HepG2 (cell line): ENCODE measurements around the gene ZMYND8. TPM values are rescaled to one million over a fixed set of nuclear protein-coding genes. Genes with fewer than 3 reads are reported as not detected.

Experiments
- CREB1 ChIP-seq, 2 experiments: fragments of 450-650 bp in 1 of 2; IDR thresholded peaks; 2 replicates each; pipeline ENCODE4 v1.6.1; 2016 to 2017; ENCODE audit warnings: control low read depth in 1 of 2, mild to moderate bottlenecking in 1 of 2, missing compliant biosample characterization in 1 of 2, missing genetic modification characterization in 1 of 2
- E2F5 ChIP-seq: sonication (generic); formaldehyde crosslinking; conservative IDR thresholded peaks from 2 replicates; pipeline ENCODE4 v1.4.0; 2020; ENCODE audit warnings: missing genetic modification reagents
- FLYWCH1 ChIP-seq: sonication (generic); formaldehyde crosslinking; IDR thresholded peaks from 2 replicates; pipeline ENCODE4 v1.8.1; 2023; ENCODE audit warnings: mild to moderate bottlenecking, missing genetic modification reagents
- GMEB2 ChIP-seq: IDR thresholded peaks from 2 replicates; pipeline ENCODE4 v1.6.1; 2016; ENCODE audit warnings: missing biosample characterization, missing genetic modification reagents, low read depth
- HINFP ChIP-seq: sonication (generic); formaldehyde crosslinking; IDR thresholded peaks from 2 replicates; pipeline ENCODE4 v1.4.0; 2020; ENCODE audit warnings: low read depth, mild to moderate bottlenecking, missing genetic modification reagents
- MYNN ChIP-seq: sonication (generic); formaldehyde crosslinking; IDR thresholded peaks from 2 replicates; pipeline ENCODE4 v1.4.0; 2020; ENCODE audit warnings: mild to moderate bottlenecking, low read depth, missing genetic modification reagents
- USF2 ChIP-seq, 2 experiments: sonication (generic) in 1 of 2; formaldehyde crosslinking in 1 of 2; IDR thresholded peaks; 2 replicates each; pipeline versions ENCODE4 v1.5.1 to v1.6.1; 2011 to 2020; ENCODE audit warnings: borderline replicate concordance in 1 of 2, low read depth in 1 of 2, low read length in 1 of 2, mild to moderate bottlenecking in 1 of 2, missing genetic modification reagents in 1 of 2, moderate library complexity in 1 of 2
- YEATS2 ChIP-seq: sonication (generic); formaldehyde crosslinking; IDR thresholded peaks from 2 replicates; pipeline ENCODE4 v1.4.0; 2020; ENCODE audit warnings: missing genetic modification reagents, borderline replicate concordance
- ZBTB8A ChIP-seq: sonication (generic); formaldehyde crosslinking; IDR thresholded peaks from 2 replicates; pipeline ENCODE4 v1.4.0; 2020; ENCODE audit warnings: mild to moderate bottlenecking, low read depth, missing genetic modification reagents, borderline replicate concordance
- ZFP36 ChIP-seq: fragments of 150-350 bp; IDR thresholded peaks from 2 replicates; pipeline ENCODE4 v1.6.1; 2018; ENCODE audit warnings: borderline replicate concordance, low read length, low read depth; ENCODE audit not compliant: partially characterized antibody
- ZNF333 ChIP-seq: sonication (generic); formaldehyde crosslinking; IDR thresholded peaks from 2 replicates; pipeline ENCODE4 v1.4.0; 2020; ENCODE audit warnings: mild to moderate bottlenecking, missing genetic modification reagents, borderline replicate concordance
- ZNF367 ChIP-seq: sonication (generic); formaldehyde crosslinking; IDR thresholded peaks from 2 replicates; pipeline ENCODE4 v1.4.0; 2020; ENCODE audit warnings: missing genetic modification reagents, borderline replicate concordance
- ZNF589 ChIP-seq: sonication (generic); formaldehyde crosslinking; conservative IDR thresholded peaks from 2 replicates; pipeline ENCODE4 v1.8.0; 2022; ENCODE audit warnings: mild to moderate bottlenecking, moderate library complexity, missing genetic modification reagents
- ZNF772 ChIP-seq: sonication (generic); formaldehyde crosslinking; IDR thresholded peaks from 2 replicates; pipeline ENCODE4 v1.5.0; 2020; ENCODE audit warnings: mild to moderate bottlenecking, missing genetic modification reagents
- ZNF777 ChIP-seq: sonication (generic); formaldehyde crosslinking; IDR thresholded peaks from 2 replicates; pipeline ENCODE4 v1.4.0; 2020; ENCODE audit warnings: missing genetic modification reagents
- polyA plus RNA-seq, 8 experiments: library from polyadenylated mRNA; depleted of rRNA in 3 of 8; stranded (reverse) in 7 of 8; unstranded in 1 of 8; fragments of >200 nt; fragmentation: Illumina TruSeq in 4 of 8; extraction: Trizol in 4 of 8; gene quantifications; 2 replicates each; pipeline versions ENCODE4 v1.2.1 to v1.2.3, GENCODE V29; 2011 to 2016; ENCODE audit warnings: low read depth in 4 of 8, missing spikeins in 1 of 8, mixed read lengths in 1 of 8; ENCODE audit not compliant: insufficient read depth in 1 of 8
- total RNA-seq, 5 experiments: library from RNA; depleted of rRNA; stranded (reverse); fragments of >200 nt; fragmentation: Illumina TruSeq; extraction: Trizol; gene quantifications; 2 replicates each; pipeline ENCODE4 v1.2.3, GENCODE V29; 2016; ENCODE audit warnings: low read depth in 1 of 5
- TF ChIP-seq, protein P1 (sequence below): sonication (generic); formaldehyde crosslinking; IDR thresholded peaks from 2 replicates; pipeline ENCODE4 v1.5.1; 2020; ENCODE audit warnings: missing genetic modification reagents, mild to moderate bottlenecking, borderline replicate concordance
- TF ChIP-seq, protein P2 (sequence below): IDR thresholded peaks from 2 replicates; pipeline ENCODE4 v1.6.1; 2016; ENCODE audit warnings: mild to moderate bottlenecking

Gene ZMYND8
- total and polyA plus RNA-seq, 2 of the 13 experiments (the other 11 are each of a cell fraction or from before 2014, with no cell fraction given), result 53.9 to 84.7 TPM

DNA sequence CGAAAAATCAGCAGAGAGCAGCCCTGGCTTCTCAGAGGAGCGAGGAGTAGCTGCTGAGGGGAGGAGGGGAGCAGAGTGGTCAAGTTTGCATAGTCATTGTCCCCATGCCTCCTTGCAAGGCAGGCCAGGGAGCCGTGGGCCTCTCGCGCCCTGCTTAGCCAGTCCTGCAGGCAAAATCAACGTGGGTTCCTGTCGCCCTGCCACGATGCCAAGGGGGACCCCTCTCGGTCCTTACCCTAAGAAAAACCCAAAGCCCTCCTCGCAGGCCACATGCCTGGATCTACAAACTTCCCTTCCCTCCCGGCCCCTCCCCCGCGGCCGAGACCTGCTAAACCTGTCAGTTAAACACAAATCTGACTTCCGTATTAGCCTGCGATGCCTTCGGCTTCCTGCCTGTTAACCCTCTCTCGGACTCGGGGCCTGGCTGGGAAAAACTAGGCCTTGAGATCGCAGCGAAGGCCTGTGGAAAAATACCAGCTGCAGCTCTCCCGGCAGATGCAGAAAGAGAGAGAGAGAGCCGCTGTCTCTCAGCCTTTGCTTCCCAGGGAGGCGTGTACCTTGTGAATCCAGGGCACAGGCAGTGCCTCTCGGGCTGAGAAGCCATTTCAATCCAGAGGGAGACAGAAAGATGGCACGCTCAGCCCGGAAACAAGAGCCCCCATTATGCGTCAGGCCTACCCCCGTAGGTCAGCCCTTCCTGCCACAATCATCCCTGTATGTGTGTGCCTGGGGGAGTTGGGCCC, 968 bp upstream of the ZMYND8 start (continued):
- TF ChIP-seq E2F5 (CRISPR knock-in tag) (peak; percentile 63; the same call in 1 of the 2 replicates), ZNF777 (CRISPR knock-in tag) (peak; percentile 82), ZFP36 (no peak), ZBTB8A (CRISPR knock-in tag) (peak; percentile 68; the same call in 1 of the 2 replicates), FLYWCH1 (CRISPR knock-in tag) (no peak), ZNF367 (peak; percentile 98), ZNF333 (CRISPR knock-in tag) (peak; percentile 95; the same call in 1 of the 2 replicates), MYNN (CRISPR knock-in tag) (no peak; the same call in none of the 2 replicates), ZNF589 (CRISPR knock-in tag) (peak; percentile 99), ZNF772 (CRISPR knock-in tag) (peak; percentile 98), GMEB2 (CRISPR knock-in tag) (peak; percentile 59; the same call in 1 of the 2 replicates), USF2 (IDR thresholded peaks at IDR 0.05; ENCODE audit: low read depth, low read length) (no peak), USF2 (CRISPR knock-in tag; IDR thresholded peaks at IDR 0.05; ENCODE audit: borderline replicate concordance) (no peak; the same call in 1 of the 2 replicates), YEATS2 (CRISPR knock-in tag) (peak; percentile 98), HINFP (peak; percentile 90), CREB1 (IDR thresholded peaks at IDR 0.05) (peak; percentile 14; the same call in 1 of the 2 replicates), CREB1 (CRISPR knock-in tag; IDR thresholded peaks at IDR 0.05) (no peak; the same call in 1 of the 2 replicates)
- TF ChIP-seq, protein P1, sequence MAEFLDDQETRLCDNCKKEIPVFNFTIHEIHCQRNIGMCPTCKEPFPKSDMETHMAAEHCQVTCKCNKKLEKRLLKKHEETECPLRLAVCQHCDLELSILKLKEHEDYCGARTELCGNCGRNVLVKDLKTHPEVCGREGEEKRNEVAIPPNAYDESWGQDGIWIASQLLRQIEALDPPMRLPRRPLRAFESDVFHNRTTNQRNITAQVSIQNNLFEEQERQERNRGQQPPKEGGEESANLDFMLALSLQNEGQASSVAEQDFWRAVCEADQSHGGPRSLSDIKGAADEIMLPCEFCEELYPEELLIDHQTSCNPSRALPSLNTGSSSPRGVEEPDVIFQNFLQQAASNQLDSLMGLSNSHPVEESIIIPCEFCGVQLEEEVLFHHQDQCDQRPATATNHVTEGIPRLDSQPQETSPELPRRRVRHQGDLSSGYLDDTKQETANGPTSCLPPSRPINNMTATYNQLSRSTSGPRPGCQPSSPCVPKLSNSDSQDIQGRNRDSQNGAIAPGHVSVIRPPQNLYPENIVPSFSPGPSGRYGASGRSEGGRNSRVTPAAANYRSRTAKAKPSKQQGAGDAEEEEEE (CRISPR knock-in tag), result peak; percentile 99
- TF ChIP-seq, protein P2, sequence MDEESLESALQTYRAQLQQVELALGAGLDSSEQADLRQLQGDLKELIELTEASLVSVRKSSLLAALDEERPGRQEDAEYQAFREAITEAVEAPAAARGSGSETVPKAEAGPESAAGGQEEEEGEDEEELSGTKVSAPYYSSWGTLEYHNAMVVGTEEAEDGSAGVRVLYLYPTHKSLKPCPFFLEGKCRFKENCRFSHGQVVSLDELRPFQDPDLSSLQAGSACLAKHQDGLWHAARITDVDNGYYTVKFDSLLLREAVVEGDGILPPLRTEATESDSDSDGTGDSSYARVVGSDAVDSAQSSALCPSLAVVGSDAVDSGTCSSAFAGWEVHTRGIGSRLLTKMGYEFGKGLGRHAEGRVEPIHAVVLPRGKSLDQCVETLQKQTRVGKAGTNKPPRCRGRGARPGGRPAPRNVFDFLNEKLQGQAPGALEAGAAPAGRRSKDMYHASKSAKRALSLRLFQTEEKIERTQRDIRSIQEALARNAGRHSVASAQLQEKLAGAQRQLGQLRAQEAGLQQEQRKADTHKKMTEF (CRISPR knock-in tag), result peak; percentile 100
